DND-41 (cell line): ENCODE measurements around the gene EFR3B.

Source experiments
- CTCF ChIP-seq: IDR thresholded peaks from 2 replicates; pipeline ENCODE4 v1.5.1; 2012; ENCODE audit warnings: borderline replicate concordance, low read length, moderate library complexity, mild to moderate bottlenecking; ENCODE audit not compliant: poor library complexity, severe bottlenecking; ENCODE audit errors: extremely low read depth
- EZH2 ChIP-seq: IDR thresholded peaks from 3 replicates; pipeline ENCODE4 v1.6.1; 2012; ENCODE audit warnings: borderline replicate concordance, low read depth, mild to moderate bottlenecking, moderate library complexity, low read length, inconsistent platforms; ENCODE audit not compliant: severe bottlenecking

- TF ChIP-seq EZH2 (no peak), CTCF (no peak)
These were observed 40.6 kb upstream of the EFR3B start for GRCh38 chr2:25001325-25001637.
